Jurkat, Clone E6-1 (cell line): Measurements from ENCODE around the gene ZG16.
"Not testable (repeated sequence)": the region's sequence is repeated elsewhere in the genome, so short reads cannot be mapped to it uniquely, and the experiment has no call there.

ENCODE experiments used
- DNase-seq: peaks from one replicate; pipeline ENCODE4 v3.0.0-alpha.2; 2011; ENCODE audit warnings: low read depth, low spot score
- H3K4me3 ChIP-seq: 2 replicates; pipeline ENCODE4 v1.5.1; 2011; ENCODE audit warnings: mild to moderate bottlenecking, low read length, control low read depth, moderate library complexity

Gene ZG16

DNA sequence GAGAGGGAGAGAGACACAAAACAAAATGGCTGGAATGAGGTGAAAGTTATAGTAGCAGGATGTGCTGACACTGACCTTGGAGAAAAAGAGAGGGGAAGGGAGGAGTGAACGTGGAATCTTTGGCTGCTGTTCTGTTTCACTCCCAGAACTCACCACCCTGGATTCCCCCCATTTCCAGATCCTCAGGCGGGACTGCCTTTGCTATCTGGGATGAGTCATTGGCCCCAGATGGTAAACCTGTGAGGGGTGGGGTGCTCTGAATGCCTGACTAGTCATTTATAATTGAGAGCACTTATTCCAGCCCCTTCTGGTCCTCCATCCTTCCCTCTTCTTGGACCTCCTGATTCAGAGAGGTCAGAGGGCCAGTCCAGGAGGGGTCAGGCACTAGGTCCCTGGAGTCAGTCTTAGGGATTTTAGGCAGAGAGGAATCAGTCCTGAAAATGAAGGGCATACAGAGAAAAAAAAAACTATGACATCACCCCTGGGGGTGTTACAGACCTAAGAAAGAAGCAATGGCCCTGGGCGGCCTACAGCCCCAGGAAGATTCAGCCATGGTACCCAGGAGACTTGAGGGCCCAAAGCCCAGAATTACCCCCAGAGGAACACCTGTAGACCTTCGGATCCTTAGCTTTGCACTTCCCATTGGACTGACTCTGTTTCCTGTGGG, 2.2 kb upstream of the ZG16 start:
- no peak for DNase-seq
- H3K4me3 ChIP-seq, result no peak overlapping the region

DNA sequence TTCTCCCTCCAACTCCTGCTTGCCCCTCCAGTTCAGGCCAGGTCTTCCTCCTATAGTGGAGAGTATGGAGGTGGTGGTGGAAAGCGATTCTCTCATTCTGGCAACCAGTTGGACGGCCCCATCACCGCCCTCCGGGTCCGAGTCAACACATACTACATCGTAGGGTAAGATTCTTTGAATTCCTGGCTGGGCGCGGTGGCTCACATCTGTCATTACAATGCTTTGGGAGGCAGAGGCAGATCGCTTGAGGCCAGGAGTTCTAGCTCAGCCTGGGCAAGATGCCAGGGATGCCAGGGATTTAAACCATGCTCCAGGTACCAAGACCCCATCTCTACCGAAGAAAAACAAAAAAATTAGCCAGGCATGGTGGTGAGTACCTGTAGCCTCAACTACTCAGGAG, 1.4 kb downstream of the ZG16 start:
- DNase-seq, result no peak
- no peak overlapping the region for H3K4me3 ChIP-seq

DNA sequence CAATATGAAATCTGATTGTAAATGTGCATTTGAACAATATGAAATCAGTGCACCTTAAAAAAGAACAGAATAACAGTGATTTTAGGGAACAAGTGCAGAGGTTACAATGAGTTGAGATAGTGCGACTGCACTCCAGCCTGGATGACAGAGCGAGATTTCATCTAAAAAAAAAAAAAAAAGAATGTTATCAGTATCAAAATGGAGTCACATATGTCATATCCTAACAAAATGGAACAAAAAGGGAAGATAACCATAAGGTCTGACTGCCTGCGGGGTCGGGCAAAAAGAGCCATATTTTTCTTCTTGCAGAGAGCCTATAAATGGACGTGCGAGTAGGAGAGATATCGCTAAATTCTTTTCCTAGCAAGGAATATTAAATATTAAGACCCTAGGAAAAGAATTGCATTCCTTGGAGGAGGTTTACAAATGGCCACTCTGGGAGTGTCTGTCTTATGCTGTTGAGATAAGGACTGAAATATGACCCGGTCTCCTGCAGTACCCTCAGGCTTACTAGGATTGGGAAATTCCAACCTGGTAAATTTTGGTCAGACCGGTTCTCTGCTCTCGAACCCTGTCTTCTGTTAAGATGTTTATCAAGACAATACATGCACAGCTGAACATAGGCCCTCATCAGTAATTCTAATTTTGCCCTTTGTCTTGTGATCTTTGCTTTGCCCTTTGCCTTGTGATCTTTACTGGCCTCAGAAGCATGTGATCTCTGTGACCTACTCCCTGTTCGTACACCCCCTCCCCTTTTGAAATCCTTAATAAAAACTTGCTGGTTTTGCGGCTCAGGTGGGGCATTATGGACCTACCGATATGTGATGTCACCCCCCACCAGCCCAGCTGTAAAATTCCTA, 5.3 kb downstream of the ZG16 start:
- DNase-seq, H3K4me3 ChIP-seq: not testable (repeated sequence)

DNA sequence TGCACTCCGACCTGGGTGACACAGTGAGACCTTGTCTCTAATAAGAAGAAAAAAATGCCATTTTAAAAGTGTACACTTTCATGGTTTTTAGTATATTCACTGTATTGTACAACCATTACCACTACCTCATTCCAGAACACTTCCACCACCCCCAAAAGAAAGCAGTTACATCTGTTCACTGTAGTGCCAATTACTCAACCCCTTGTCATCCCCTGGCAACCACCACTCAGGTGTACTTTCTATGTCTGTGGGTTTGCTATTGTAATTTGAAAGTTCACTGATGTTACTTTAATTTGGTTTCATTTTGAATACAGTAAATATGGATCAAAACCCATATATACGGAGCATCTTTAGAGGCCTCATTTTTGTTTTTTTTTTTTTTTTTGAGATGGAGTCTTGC, 6.1 kb downstream of the ZG16 start:
- no peak overlapping the region for H3K4me3 ChIP-seq
- DNase-seq, result no peak

DNA sequence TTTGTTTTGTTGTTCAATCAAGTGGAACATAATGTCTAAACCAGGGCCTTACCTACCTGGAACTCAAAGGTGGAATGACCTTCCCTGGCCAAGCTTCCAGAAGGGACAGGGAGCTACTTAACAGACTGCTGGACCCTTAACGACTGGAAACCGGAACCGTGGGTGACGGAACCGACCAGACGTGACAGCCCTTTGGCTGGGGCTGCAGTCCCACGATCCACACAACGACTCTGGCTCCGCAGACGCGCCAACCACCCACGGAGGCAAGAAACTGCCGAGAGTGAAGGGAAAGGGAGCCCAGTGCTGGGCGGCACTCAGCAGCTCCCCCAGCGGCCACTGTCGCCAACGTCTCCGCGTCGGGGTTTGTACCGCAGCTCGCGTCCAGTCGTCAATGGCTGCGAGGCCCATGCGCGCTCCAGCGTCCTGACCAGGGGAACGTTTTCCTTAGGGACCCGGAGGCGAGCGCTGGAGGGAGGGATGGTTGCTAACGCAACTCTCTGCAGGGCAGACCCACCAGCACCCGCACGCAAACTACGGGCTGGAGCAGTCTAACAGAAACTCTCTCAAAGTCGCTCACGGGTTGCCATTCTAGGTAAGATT, 6.9 kb downstream of the ZG16 start:
- DNase-seq, result no peak
- H3K4me3 ChIP-seq, result no peak overlapping the region

DNA sequence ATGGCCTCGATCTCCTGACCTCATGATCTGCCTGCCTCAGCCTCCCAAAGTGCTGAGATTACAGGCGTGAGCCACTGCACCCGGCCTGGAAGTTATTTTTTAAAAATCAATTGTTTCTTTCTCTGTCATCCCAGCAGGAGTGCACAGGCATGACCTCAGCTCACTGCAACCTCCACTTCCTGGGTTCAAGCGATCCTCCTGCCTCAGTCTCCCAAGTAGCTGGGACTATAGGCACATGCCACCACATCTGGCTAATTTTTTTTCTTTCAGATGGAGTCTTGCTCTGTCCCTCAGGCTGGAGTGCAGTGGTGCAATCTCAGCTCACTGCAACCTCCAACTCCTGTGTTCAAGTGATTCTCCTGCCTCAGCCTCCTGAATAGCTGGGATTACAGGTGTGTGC, 9.1 kb downstream of the ZG16 start:
- H3K4me3 ChIP-seq, DNase-seq: not testable (repeated sequence)

DNA sequence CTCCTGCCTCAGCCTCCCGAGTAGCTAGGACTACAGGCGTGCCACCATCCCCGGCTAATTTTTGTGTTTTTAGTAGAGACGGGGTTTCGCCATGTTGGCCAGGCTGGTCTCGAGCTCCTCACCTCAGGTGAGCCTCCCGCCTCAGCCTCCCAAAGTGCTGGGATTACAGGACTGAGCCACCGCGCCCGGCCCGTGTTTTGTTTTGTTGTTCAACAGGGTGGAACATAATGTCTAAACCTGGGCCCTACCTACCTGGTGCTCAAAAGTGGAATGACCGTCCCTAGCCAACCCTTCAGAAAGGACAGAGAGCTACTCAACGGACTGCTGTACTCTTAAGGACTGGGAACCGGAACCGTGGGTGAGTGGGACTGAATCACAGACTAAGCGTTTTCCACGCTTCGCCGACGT, 11.7 kb downstream of the ZG16 start:
- DNase-seq, result no peak
- H3K4me3 ChIP-seq, result peak overlapping the region; percentile 93

DNA sequence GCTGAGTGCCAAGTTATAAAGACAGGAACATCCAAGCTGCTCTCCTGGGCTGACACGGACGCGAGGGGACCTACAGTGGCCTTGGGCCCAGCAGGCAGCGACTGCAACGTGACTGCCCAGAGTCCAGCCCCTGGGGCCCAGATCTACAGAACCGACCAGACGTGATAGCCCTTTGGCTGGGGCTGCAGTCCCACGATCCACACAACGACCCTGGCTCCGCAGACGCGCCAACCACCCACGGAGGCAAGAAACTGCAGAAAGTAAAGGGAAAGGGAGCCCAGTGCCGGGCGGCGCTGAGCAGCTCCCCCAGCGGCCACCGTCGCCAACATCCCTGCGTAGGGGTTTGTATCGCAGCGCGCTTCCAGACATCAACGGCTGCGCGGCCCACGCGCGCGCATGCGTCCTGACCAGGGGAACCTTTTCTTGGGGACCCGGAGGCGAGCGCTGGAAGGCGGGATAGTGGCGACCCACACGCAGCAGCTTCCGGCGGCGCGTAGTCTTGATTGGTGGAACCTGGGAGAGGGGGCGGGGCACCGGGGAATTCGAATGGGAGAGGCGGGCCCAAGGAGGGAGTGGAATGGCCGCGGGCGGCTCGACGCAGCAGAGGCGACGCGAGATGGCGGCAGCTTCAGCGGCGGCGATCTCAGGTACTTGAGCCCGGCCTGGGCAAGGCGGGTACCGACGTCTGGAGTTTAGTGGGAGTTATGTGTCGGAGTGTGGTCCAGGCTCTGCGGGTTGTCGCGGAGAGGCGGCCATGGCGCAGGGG, 12.3 kb downstream of the ZG16 start, which contains the start of gene KIF22:
TSS of gene KIF22 (plus strand) at position 569 of the 766 bp plus-strand sequence. CDS start at position 578, 9 bp downstream.
- peak; percentile 98 for DNase-seq
- H3K4me3 ChIP-seq, result peak within 1 kb of the TSS; percentile 93

DNA sequence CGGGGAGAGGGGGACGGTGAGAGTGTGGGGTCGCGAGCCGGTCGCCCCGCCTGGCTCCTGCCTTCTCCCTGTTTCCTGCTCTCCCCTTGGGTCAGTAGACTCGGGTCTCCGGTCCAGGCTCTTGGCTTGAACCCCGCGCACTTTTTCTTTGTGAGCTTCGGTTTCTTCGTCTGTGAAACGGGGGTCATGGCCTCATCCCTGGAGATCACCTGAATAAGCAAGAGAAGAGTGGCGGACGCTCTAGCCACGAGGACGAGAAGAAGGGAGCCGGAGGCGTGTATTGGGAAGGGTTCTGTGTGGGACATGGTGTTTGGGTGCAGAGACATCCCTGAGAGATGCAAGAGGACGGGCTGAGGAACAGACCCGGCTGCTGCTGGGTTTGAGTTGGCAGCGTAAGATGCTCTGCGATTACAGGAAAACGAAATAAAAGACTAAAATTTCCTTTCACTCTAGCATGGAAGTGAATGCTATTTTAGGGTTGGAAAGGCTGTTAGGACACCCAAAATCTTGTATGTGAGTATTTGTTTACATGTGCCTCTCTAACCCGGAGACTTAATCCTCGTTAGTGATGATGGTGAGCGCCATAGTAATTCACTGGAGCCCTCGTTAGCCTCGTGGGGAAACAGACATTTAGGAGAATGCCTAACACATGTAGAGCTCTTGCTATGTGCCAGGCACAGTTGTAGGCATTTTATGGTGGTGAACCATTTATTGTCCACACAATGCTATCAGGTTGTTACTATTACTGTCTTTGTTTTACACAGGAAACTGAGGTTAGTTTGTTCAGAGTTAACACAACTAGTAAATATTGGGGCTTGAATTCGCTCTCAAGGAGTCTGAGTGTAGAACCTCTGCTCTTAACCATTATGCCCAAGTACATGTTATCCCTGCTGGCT, 13.1 kb downstream of the ZG16 start:
- H3K4me3 ChIP-seq, result peak overlapping the region; percentile 93
- no peak for DNase-seq

DNA sequence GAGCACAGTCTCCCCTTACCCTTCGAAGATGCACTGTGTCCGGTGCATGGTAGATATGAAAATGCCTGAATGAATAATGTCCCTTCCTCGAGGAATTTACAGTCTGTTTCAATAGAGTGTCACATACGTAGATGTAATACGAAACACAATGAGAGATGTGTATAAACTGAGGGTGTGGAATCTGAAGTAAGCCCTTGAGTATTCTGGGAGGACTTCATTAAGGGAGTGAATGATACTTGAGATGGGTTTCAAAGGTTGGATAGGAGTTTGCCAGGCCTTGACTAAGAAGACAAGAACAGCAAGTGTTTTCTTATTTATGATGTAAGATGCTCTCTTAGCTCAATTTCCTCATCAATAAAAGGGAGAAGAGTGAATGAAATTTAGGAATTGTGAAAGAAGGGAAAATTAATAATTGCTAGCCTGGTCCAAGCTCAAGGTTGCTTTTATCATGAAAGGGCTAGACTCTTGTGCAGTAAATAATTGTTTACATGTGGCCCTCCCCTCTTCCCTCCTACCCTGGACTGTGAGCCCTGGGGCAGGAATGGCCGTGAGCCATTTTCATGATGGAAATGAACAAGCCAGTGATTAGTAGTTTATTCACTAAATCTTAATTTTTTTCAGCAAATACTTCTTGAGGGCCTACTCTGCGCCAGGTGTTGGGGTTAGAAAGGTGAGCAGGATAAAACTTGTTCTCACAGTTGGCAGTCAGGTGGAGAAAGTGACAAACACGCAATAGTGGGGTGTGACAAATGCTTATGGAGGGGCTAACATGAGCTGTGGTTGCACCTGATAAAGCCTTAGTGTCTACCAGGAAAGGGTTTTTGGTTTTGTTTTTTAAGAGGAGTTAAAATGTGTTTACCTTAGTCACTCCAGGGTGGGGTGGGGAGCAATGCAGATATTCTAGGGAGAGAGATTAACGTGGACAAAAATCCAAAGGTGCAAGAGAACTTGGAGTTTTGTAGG, 14.1 kb downstream of the ZG16 start:
- peak overlapping the region; percentile 93 for H3K4me3 ChIP-seq
- no peak for DNase-seq

DNA sequence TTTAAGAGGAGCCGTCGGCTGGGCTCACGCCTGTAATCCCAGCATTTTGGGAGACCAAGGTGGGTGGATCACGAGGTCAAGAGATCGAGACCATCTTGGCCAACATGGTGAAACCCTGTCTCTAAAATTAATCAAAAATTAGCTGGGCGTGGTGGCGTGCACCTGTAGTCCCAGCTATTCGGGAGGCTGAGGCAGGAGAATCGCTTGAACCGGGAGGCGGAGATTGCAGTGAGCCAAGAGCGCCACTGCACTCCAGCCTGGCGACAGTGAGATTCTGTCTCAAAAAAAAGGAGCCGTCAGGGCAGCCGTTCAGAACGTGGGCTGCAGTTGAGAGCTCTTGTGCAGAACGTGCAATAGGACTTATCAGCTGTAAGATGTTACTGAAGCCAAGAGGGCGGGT, 15.1 kb downstream of the ZG16 start:
- not testable (repeated sequence) for H3K4me3 ChIP-seq

DNA sequence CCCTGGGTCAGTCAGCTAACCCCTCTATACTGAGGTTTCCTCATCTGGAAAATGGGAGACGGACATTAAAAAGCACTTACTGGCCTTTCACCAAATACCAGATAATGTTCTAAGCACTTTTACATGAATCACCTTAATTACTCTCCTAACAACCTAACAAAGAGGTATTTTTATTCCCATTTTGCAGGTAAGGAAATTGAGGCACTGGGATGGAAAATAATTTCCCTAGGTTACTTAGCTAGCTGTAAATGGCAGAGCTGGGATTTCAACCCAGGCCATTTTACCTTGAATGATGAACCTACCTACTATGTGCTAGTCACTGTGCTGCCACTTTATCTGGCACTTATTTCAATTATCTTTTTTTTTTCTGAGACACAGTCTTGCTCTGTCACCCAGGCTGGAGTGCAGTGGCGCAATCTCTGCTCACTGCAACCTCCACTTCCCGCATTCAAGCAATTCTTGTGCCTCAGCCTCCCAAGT, 16.2 kb downstream of the ZG16 start:
- DNase-seq, result no peak

More for the DNA sequence above, 15.1 kb downstream of the ZG16 start:
- not testable (repeated sequence) for DNase-seq

DNA sequence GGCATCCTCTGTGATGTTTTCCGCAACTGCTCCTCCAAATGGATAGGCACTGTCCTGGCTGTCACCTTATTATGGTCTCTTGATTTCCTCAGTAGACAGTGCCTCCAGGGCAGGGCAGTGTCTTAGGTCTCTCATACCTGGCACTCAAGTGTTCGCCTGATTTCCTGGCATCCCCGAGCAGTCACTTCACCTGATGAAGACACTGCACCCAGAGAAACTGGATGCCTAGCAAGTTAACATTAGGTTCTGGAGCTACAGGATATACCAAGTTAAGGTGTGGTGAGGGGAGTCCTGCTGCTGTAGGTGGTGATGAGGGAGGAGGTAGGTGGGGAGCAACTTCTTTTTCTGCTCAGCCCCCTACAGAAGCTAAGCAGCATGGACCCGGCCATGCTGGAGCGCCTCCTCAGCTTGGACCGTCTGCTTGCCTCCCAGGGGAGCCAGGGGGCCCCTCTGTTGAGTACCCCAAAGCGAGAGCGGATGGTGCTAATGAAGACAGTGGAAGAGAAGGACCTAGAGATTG, 24.4 kb downstream of the ZG16 start:
- no peak overlapping the region for H3K4me3 ChIP-seq
- no peak for DNase-seq

More for the DNA sequence above, 16.2 kb downstream of the ZG16 start:
- no peak overlapping the region for H3K4me3 ChIP-seq

DNA sequence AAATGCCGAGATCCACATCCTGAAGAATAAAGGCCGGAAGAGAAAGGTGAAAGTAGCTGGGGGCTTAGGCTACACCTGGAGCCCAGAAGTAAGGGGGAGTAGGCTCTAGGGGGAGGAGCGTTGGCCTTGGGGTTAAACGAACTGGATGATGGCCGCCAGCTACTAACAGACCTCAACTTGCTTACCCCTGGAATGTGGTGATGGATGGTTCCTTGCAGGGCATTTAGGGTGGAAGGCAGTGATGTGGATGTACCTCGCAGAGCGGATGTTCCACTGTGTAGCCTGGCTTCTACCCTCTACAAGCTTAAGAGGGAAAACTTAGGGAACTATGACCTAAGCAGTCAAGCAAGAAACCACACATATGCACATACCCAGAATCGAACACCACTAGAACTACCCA, 26.0 kb downstream of the ZG16 start:
- no peak for DNase-seq
- H3K4me3 ChIP-seq, result peak overlapping the region; percentile 81

DNA sequence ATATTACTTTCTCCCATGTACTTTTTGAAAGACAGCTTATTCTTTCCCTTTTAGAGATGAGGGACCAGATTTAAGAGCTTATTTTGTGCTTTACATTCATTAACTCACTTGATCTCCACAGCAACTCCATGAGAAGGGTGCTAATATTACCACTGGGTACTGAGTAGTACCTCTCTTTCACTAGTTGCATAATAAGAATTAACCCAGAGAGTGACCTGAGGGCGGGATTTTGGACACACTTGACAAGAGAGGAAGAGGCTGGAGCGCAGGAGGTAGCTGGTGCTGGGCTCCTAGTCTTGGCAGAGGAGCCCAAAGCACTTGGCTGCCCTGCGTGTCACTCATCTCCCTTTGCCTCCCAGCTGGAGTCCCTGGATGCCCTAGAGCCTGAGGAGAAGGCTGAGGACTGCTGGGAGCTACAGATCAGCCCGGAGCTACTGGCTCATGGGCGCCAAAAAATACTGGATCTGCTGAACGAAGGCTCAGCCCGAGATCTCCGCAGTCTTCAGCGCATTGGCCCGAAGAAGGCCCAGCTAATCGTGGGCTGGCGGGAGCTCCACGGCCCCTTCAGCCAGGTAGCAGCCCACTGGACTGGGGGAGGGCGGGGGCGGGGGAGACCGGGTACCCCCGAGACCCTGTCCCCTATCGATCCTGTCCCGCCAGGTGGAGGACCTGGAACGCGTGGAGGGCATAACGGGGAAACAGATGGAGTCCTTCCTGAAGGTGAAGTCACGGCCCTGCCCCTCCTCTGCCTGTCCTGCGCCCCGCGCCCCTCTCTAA, 26.6 kb downstream of the ZG16 start:
- no peak for DNase-seq

More for the DNA sequence above, 26.6 kb downstream of the ZG16 start:
- peak overlapping the region; percentile 81 for H3K4me3 ChIP-seq
